Loucy (cell line): ENCODE results near the gene ADCY5.

Experiments
- H2AFZ ChIP-seq: fragments of 200-600 bp; sonication (generic); 2 replicates; pipeline ENCODE4 v1.6.0; 2016; ENCODE audit warnings: antibody characterized with exemption, mild to moderate bottlenecking, low read length, moderate library complexity
- H3F3A ChIP-seq: fragments of 200-600 bp; 2 replicates; pipeline ENCODE4 v1.6.0; 2016; ENCODE audit warnings: antibody characterized with exemption, low read depth, mild to moderate bottlenecking
- H3K27me3 ChIP-seq: fragments of 200-600 bp; sonication (generic); 2 replicates; pipeline ENCODE4 v1.6.1; 2014; ENCODE audit warnings: low read length, mild to moderate bottlenecking; ENCODE audit not compliant: insufficient read depth, poor library complexity, severe bottlenecking
- H3K36me3 ChIP-seq: fragments of 200-600 bp; sonication (generic); 2 replicates; pipeline ENCODE4 v1.6.1; 2016; ENCODE audit warnings: low read length; ENCODE audit not compliant: insufficient read depth
- H3K4me1 ChIP-seq: fragments of 200-600 bp; sonication (generic); 2 replicates; pipeline ENCODE4 v1.5.1; 2014; ENCODE audit warnings: low read length, mild to moderate bottlenecking; ENCODE audit not compliant: insufficient read depth, poor library complexity, severe bottlenecking
- H3K4me2 ChIP-seq: fragments of 200-600 bp; sonication (generic); 2 replicates; pipeline ENCODE4 v1.6.0; 2014; ENCODE audit warnings: antibody characterized with exemption, low read length, low read depth, mild to moderate bottlenecking; ENCODE audit not compliant: poor library complexity, severe bottlenecking
- H3K4me3 ChIP-seq: fragments of 200-600 bp; sonication (generic); 2 replicates; pipeline ENCODE4 v1.5.1; 2014; ENCODE audit warnings: low read length, mild to moderate bottlenecking, mixed read lengths; ENCODE audit not compliant: poor library complexity, severe bottlenecking
- H3K79me2 ChIP-seq: fragments of 200-600 bp; sonication (generic); 2 replicates; pipeline ENCODE4 v1.6.1; 2014; ENCODE audit warnings: low read length; ENCODE audit not compliant: insufficient read depth
- H3K9ac ChIP-seq: fragments of 200-600 bp; sonication (generic); 2 replicates; pipeline ENCODE4 v1.6.0; 2014; ENCODE audit warnings: mild to moderate bottlenecking, low read depth, low read length, moderate library complexity; ENCODE audit not compliant: poor library complexity, severe bottlenecking
- H3K9me2 ChIP-seq: fragments of 200-600 bp; sonication (generic); replicated peaks from 2 replicates; pipeline ENCODE4 v1.6.1; 2016; ENCODE audit warnings: low read depth, low read length, mixed read lengths
- H3K9me3 ChIP-seq: fragments of 200-600 bp; sonication (generic); 2 replicates; pipeline ENCODE4 v1.6.1; 2014; ENCODE audit warnings: mild to moderate bottlenecking, antibody characterized with exemption, low read length, low read depth; ENCODE audit not compliant: insufficient read depth
- H4K20me1 ChIP-seq: fragments of 200-600 bp; sonication (generic); 2 replicates; pipeline ENCODE4 v1.6.0; 2014; ENCODE audit warnings: antibody characterized with exemption, low read length, mild to moderate bottlenecking; ENCODE audit not compliant: insufficient read depth, poor library complexity, severe bottlenecking
- EZH2phosphoT487 ChIP-seq: fragments of 200-600 bp; IDR thresholded peaks from 2 replicates; pipeline ENCODE4 v1.6.1; 2018; ENCODE audit warnings: antibody characterized with exemption, mild to moderate bottlenecking, moderate library complexity, borderline replicate concordance
- TF ChIP-seq, protein P1 (sequence below): fragments of 200-600 bp; sonication (generic); conservative IDR thresholded peaks from 2 replicates; pipeline ENCODE4 v1.5.1; 2014; ENCODE audit warnings: mild to moderate bottlenecking, antibody characterized with exemption, low read length

Gene ADCY5

GRCh38 chr3:123297627-123297899, 151.3 kb downstream of the ADCY5 start:
- no peaks in the 10 kb centered on the region for H3K9me2 ChIP-seq
- no peaks in the 10 kb centered on the region for H4K20me1 ChIP-seq
- H3K27me3 ChIP-seq, result no peaks in the 10 kb centered on the region
- H3K4me2 ChIP-seq, result no peak overlapping the region
- no peaks in the 10 kb centered on the region for H3F3A ChIP-seq
- H3K36me3 ChIP-seq, result no peaks in the 10 kb centered on the region
- no peaks in the 10 kb centered on the region for H3K79me2 ChIP-seq
- H3K4me1 ChIP-seq, result no peaks in the 10 kb centered on the region
- no peaks in the 10 kb centered on the region for H3K9me3 ChIP-seq
- no peak overlapping the region for H2AFZ ChIP-seq
- no peak overlapping the region for H3K4me3 ChIP-seq
- TF ChIP-seq, protein P1, sequence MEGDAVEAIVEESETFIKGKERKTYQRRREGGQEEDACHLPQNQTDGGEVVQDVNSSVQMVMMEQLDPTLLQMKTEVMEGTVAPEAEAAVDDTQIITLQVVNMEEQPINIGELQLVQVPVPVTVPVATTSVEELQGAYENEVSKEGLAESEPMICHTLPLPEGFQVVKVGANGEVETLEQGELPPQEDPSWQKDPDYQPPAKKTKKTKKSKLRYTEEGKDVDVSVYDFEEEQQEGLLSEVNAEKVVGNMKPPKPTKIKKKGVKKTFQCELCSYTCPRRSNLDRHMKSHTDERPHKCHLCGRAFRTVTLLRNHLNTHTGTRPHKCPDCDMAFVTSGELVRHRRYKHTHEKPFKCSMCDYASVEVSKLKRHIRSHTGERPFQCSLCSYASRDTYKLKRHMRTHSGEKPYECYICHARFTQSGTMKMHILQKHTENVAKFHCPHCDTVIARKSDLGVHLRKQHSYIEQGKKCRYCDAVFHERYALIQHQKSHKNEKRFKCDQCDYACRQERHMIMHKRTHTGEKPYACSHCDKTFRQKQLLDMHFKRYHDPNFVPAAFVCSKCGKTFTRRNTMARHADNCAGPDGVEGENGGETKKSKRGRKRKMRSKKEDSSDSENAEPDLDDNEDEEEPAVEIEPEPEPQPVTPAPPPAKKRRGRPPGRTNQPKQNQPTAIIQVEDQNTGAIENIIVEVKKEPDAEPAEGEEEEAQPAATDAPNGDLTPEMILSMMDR, result peak; percentile 22; the same call in 1 of the 2 replicates
- no peak for TF ChIP-seq EZH2phosphoT487
- H3K9ac ChIP-seq, result no peak overlapping the region

DNA sequence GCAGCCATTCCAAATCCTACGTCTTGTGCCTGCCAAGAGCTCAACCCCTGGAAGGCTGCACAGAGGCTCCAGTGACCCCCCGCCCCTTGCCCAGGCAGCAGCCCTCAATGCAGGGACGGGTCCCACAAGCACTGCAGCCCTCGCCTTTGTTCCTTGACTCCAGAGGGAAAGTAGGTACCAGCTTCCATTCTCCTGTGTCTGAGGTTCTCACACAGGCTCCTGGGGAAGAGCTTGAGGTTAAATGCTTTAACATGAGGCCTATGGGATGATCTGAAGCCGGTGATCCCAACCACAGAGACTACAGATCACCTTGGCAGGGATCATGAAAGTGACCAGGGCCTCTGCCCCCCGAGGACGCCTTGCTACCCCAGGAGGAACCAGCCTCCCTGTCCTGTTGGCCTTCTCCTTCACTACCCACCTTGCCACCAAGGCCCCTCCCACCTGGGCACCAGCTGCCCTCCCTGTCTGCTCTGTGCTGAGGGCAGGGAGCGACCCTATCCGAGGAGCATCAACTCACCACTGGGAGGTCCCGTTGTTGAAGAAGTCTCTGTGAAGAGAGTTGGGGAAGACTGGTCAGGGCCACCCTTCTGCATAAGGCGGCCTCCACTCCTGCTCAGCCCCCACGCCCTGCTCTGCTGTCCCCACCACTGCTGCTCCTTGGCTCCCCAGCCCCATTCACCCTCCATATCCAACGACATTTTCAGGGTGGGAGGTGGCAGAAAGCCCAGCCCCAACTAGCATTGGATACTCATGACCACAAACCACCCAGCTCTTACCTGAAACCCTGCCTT, 151.9 kb downstream of the ADCY5 start:
- Histone ChIP-seq H3K79me2 (no peaks in the 10 kb centered on the region), H3K9me2 (no peaks in the 10 kb centered on the region), H3K9ac (no peak overlapping the region), H3K4me2 (no peak overlapping the region), H3K27me3 (no peaks in the 10 kb centered on the region), H3K36me3 (no peaks in the 10 kb centered on the region), H3K4me3 (no peak overlapping the region), H3K4me1 (no peaks in the 10 kb centered on the region), H3F3A (no peaks in the 10 kb centered on the region), H4K20me1 (no peaks in the 10 kb centered on the region), H3K9me3 (no peaks in the 10 kb centered on the region), H2AFZ (no peak overlapping the region)
- TF ChIP-seq EZH2phosphoT487, result no peak
- TF ChIP-seq, protein P1, result no peak

DNA sequence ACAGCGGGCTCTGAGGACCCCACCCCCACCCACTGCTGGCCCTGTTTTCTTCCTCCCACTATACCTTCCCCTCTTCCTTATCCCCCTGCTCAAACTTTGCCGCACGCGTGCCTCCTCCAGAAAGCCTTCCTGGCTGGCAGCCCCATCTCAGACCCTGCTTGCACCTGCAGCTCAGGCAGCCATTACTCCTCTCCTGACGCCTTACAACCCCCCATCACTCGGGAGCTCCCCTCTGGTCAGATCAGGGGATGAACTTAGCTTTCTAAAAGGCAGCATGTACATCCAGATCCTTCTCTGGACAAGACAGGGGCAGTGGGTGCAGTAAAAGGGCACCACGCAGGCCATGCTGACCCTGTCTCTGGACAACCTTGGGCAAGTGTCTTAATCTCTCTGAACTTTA, 152.6 kb downstream of the ADCY5 start:
- no peaks in the 10 kb centered on the region for H4K20me1 ChIP-seq
- H3K36me3 ChIP-seq, result no peaks in the 10 kb centered on the region
- no peak overlapping the region for H3K4me2 ChIP-seq
- no peaks in the 10 kb centered on the region for H3K9me2 ChIP-seq
- no peak overlapping the region for H2AFZ ChIP-seq
- no peaks in the 10 kb centered on the region for H3K4me1 ChIP-seq
- no peaks in the 10 kb centered on the region for H3F3A ChIP-seq
- TF ChIP-seq, protein P1, result no peak
- no peak for TF ChIP-seq EZH2phosphoT487
- no peak overlapping the region for H3K4me3 ChIP-seq
- no peaks in the 10 kb centered on the region for H3K79me2 ChIP-seq
- H3K9me3 ChIP-seq, result no peaks in the 10 kb centered on the region
- H3K27me3 ChIP-seq, result no peaks in the 10 kb centered on the region
- H3K9ac ChIP-seq, result no peak overlapping the region
